ENCODE measurements around the gene KLRC3. TPM values are rescaled to one million over a fixed set of nuclear protein-coding genes. Genes with fewer than 3 reads are reported as not detected.
A peak's percentile ranks its signal among the peaks of the same experiment; 100 is the strongest.

The KLRC3 gene
- total and polyA plus RNA-seq, 10 donors: 0.13 to 5.8 (median 2.3) TPM

GRCh38 chr12:10409392-10409791 lies 11.0 kb downstream of the KLRC3 start, which contains the start of gene KLRC4:
Gene KLRC4, minus strand, starts transcription at chr12:10409757. Its CDS starts 182 bp downstream, at chr12:10409575.
- peak within 1 kb of the TSS in 4 of 8 donors; percentile 0 to 70 (median 34) for H3K27ac ChIP-seq
- intact Hi-C loops (cut with DNase I; ENCODE audit: low total_unique reads): no loop called here
- peak within 1 kb of the TSS in 4 of 8 donors; percentile 3 to 56 (median 16) for H3K4me3 ChIP-seq
- peaks cover 0 to 5% (median 0%) of the 10 kb centered on the region in 7 donors for H3K27me3 ChIP-seq (replicated peaks in 1 of 7)
- H3K4me1 ChIP-seq: no peaks in the 10 kb centered on the region
- no peak for DNase-seq
- H3K36me3 ChIP-seq: no peaks in the 10 kb centered on the region
- TF ChIP-seq CTCF (IDR thresholded peaks at IDR 0.05 in 8 of 11, conservative IDR thresholded peaks at IDR 0.05 in 3 of 11) (no peak), POLR2A (IDR thresholded peaks at IDR 0.05) (no peak), POLR2AphosphoS5 (IDR thresholded peaks at IDR 0.05) (no peak)
- 0 to 30% (median 8%) methylated on average over 1 of the region's 1 CpG for WGBS, 5 donors
- peaks cover 0 to 7% (median 0%) of the 10 kb centered on the region in 8 donors for H3K9me3 ChIP-seq

- 43 to 74% (median 64%) methylated on average over 3 of the region's 3 CpGs for WGBS, 5 donors
Observed at GRCh38 chr12:10408842-10409241, 11.6 kb downstream of the KLRC3 start.

GRCh38 chr12:10406725-10407124 lies 13.7 kb downstream of the KLRC3 start:
- Histone ChIP-seq H3K9me3 (peaks cover 0 to 7% (median 0%) of the 10 kb centered on the region in 8 donors), H3K27ac (peak overlapping the region in 5 of 8 donors; percentile 0 to 70 (median 50)), H3K4me3 (peak overlapping the region in 3 of 8 donors; percentile 11 to 56 (median 28)), H3K27me3 (replicated peaks in 1 of 7) (peaks cover 0 to 5% (median 0%) of the 10 kb centered on the region in 7 donors), H3K4me1 (no peaks in the 10 kb centered on the region), H3K36me3 (no peaks in the 10 kb centered on the region)
- intact Hi-C loops (cut with DNase I; ENCODE audit: low total_unique reads): no loop called here
- peak in 1 of 3 donors; percentile 13 for TF ChIP-seq POLR2AphosphoS5 (IDR thresholded peaks at IDR 0.05)
- no peak for TF ChIP-seq POLR2A (IDR thresholded peaks at IDR 0.05)
- DNase-seq: no peak
- WGBS, 5 donors: 20 to 43% (median 34%) methylated on average over 4 of the region's 4 CpGs

More at GRCh38 chr12:10408842-10409241, 11.6 kb downstream of the KLRC3 start:
- intact Hi-C loops (cut with DNase I; ENCODE audit: low total_unique reads): no loop called here
- peak overlapping the region in 4 of 8 donors; percentile 3 to 56 (median 16) for H3K4me3 ChIP-seq
- no peak for TF ChIP-seq CTCF (IDR thresholded peaks at IDR 0.05 in 8 of 11, conservative IDR thresholded peaks at IDR 0.05 in 3 of 11)
- H3K27me3 ChIP-seq (replicated peaks in 1 of 7): peaks cover 0 to 5% (median 0%) of the 10 kb centered on the region in 7 donors
- H3K27ac ChIP-seq: peak overlapping the region in 3 of 8 donors; percentile 32 to 70 (median 37)
- no peaks in the 10 kb centered on the region for H3K4me1 ChIP-seq
- peaks cover 0 to 7% (median 0%) of the 10 kb centered on the region in 8 donors for H3K9me3 ChIP-seq
- no peaks in the 10 kb centered on the region for H3K36me3 ChIP-seq
- DNase-seq: no peak

GRCh38 chr12:10405294-10405693 lies 15.1 kb downstream of the KLRC3 start:
- DNase-seq: no peak
- Histone ChIP-seq H3K4me3 (peak overlapping the region in 2 of 8 donors; percentile 3 to 56), H3K4me1 (no peaks in the 10 kb centered on the region), H3K36me3 (no peaks in the 10 kb centered on the region), H3K27me3 (replicated peaks in 1 of 7) (no peaks in the 10 kb centered on the region), H3K9me3 (peaks cover 0 to 7% (median 0%) of the 10 kb centered on the region in 8 donors), H3K27ac (peak overlapping the region in 2 of 8 donors; percentile 7 to 65)
- intact Hi-C loops (cut with DNase I; ENCODE audit: low total_unique reads): no loop called here
- TF ChIP-seq POLR2A (IDR thresholded peaks at IDR 0.05) (no peak), POLR2AphosphoS5 (IDR thresholded peaks at IDR 0.05) (no peak), CTCF (IDR thresholded peaks at IDR 0.05 in 8 of 11, conservative IDR thresholded peaks at IDR 0.05 in 3 of 11) (no peak)
- WGBS, 5 donors: 85 to 93% (median 90%) methylated on average over 5 of the region's 5 CpGs

Measured in spleen (tissue), 11 donors.